K562 (cell line): Measurements from ENCODE around the gene PELI3. TPM values are rescaled to one million over a fixed set of nuclear protein-coding genes. Genes with fewer than 3 reads are reported as not detected.

ENCODE experiments used
- ARID1B ChIP-seq: fragments of 450-650 bp; IDR thresholded peaks from 2 replicates; pipeline ENCODE4 v1.6.1; 2016; ENCODE audit warnings: antibody characterized with exemption, mild to moderate bottlenecking, inconsistent platforms
- BDP1 ChIP-seq: IDR thresholded peaks from 3 replicates; pipeline ENCODE4 v1.6.1; 2011; ENCODE audit not compliant: insufficient read length, insufficient read depth
- FIP1L1 ChIP-seq: fragments of 200-400 bp; formaldehyde crosslinking; IDR thresholded peaks from 2 replicates; pipeline ENCODE4 v1.6.1; 2018; ENCODE audit warnings: mild to moderate bottlenecking, low read depth, low read length; ENCODE audit not compliant: poor library complexity, severe bottlenecking
- GTF2B ChIP-seq: IDR thresholded peaks from 2 replicates; pipeline ENCODE4 v1.6.1; 2011; ENCODE audit not compliant: insufficient read length; ENCODE audit errors: extremely low read depth
- HLTF ChIP-seq: fragments of 450-650 bp; IDR thresholded peaks from 2 replicates; pipeline ENCODE4 v1.6.1; 2016
- HNRNPUL1 ChIP-seq: fragments of 200-400 bp; formaldehyde crosslinking; IDR thresholded peaks from 2 replicates; pipeline ENCODE4 v1.6.1; 2017; ENCODE audit warnings: low read length
- MEIS2 ChIP-seq: fragments of 450-650 bp; IDR thresholded peaks from 2 replicates; pipeline ENCODE4 v1.6.1; 2014; ENCODE audit warnings: mild to moderate bottlenecking; ENCODE audit not compliant: partially characterized antibody
- MXI1 ChIP-seq: IDR thresholded peaks from 2 replicates; pipeline ENCODE4 v1.6.1; 2011; ENCODE audit warnings: low read depth, mild to moderate bottlenecking, improper control_type of control experiment, low read length
- NCOA6 ChIP-seq: fragments of 450-650 bp; IDR thresholded peaks from 2 replicates; pipeline ENCODE4 v1.6.1; 2017; ENCODE audit warnings: mild to moderate bottlenecking
- NFIX ChIP-seq: fragments of 250-450 bp; sonication (Bioruptor Pico); IDR thresholded peaks from 2 replicates; pipeline ENCODE4 v1.4.0; 2020; ENCODE audit warnings: low read depth, mild to moderate bottlenecking, moderate library complexity
- NR3C1 ChIP-seq: sonication (generic); formaldehyde crosslinking; IDR thresholded peaks from 2 replicates; pipeline ENCODE4 v1.8.1; 2022; ENCODE audit warnings: missing genetic modification reagents
- RBM34 ChIP-seq: fragments of 200-400 bp; formaldehyde crosslinking; IDR thresholded peaks from 2 replicates; pipeline ENCODE4 v1.6.1; 2018; ENCODE audit warnings: low read length, borderline replicate concordance; ENCODE audit not compliant: insufficient read depth
- RREB1 ChIP-seq: fragments of 250-450 bp; sonication (Bioruptor Pico); IDR thresholded peaks from 2 replicates; pipeline ENCODE4 v1.4.0; 2020
- THAP7 ChIP-seq: fragments of 250-450 bp; sonication (Bioruptor Pico); IDR thresholded peaks from 2 replicates; pipeline ENCODE4 v1.5.0; 2021
- ZEB2 ChIP-seq: fragments of 450-650 bp; IDR thresholded peaks from 2 replicates; pipeline ENCODE4 v1.6.1; 2016
- ZNF232 ChIP-seq: sonication (generic); formaldehyde crosslinking; IDR thresholded peaks from 2 replicates; pipeline ENCODE4 v1.8.0; 2022; ENCODE audit warnings: mild to moderate bottlenecking, missing genetic modification reagents
- ZNF592 ChIP-seq: fragments of 450-650 bp; IDR thresholded peaks from 2 replicates; pipeline ENCODE4 v1.6.1; 2017; ENCODE audit warnings: antibody characterized with exemption, mild to moderate bottlenecking
- ZNF778 ChIP-seq: fragments of 450-650 bp; formaldehyde crosslinking; IDR thresholded peaks from 2 replicates; pipeline ENCODE4 v1.4.0; 2020; ENCODE audit warnings: mild to moderate bottlenecking, moderate library complexity
- polyA plus RNA-seq, 8 experiments: library from polyadenylated mRNA; depleted of rRNA in 4 of 8; stranded (reverse) in 5 of 8; unstranded in 3 of 8; fragments of >200 nt; fragmentation: Nextera tagmentation in 2 of 8; fragmentation: Illumina TruSeq in 1 of 8; extraction: Ambion mirVana in 2 of 8; extraction: Trizol in 1 of 8; gene quantifications; 2 replicates each; pipeline versions ENCODE4 v1.2.1 to v1.2.3, GENCODE V29; 2011 to 2014; ENCODE audit warnings: inconsistent platforms in 1 of 8, missing spikeins in 1 of 8
- total RNA-seq, 7 experiments: library from RNA; depleted of rRNA in 6 of 7; stranded (reverse); fragments of >200 nt in 6 of 7; fragmentation: Illumina TruSeq in 2 of 7; extraction: Trizol in 2 of 7; gene quantifications; 2 replicates each; pipeline versions ENCODE4 v1.2.1 to v1.2.3, GENCODE V29; 2011 to 2021; ENCODE audit warnings: low replicate concordance in 1 of 7

Gene PELI3
- total and polyA plus RNA-seq, 9 of the 15 experiments (the other 6 are each of a cell fraction or from before 2014, with no cell fraction given), result 0.17 to 4.2 (median 1.9) TPM

GRCh38 chr11:66510271-66510989, 43.7 kb downstream of the PELI3 start, which contains the start of gene BBS1 (continued):
- 0 out of 2 replicates have a peak, but pooled peaks have one; percentile 67 for TF ChIP-seq RREB1 (CRISPR knock-in tag)
- no peak for TF ChIP-seq NFIX
- TF ChIP-seq HLTF, result no peak
- TF ChIP-seq GTF2B, result no peak
- TF ChIP-seq RBM34, result no peak
- TF ChIP-seq NR3C1 (CRISPR knock-in tag), result no peak
- no peak for TF ChIP-seq ZNF778
- no peak for TF ChIP-seq MEIS2
- TF ChIP-seq MXI1, result peak; percentile 97
- TF ChIP-seq NCOA6, result no peak
- peak; percentile 96 for TF ChIP-seq ZEB2
- no peak for TF ChIP-seq ARID1B
- no peak for TF ChIP-seq HNRNPUL1
- TF ChIP-seq FIP1L1, result no peak
- no peak for TF ChIP-seq ZNF232 (CRISPR knock-in tag)
- TF ChIP-seq BDP1, result no peak
- TF ChIP-seq THAP7 (CRISPR knock-in tag), result no peak
- no peak for TF ChIP-seq ZNF592
